GM12892 (cell line): ENCODE data around the gene SMAD7.

Experiments used
- POLR2A ChIP-seq: IDR thresholded peaks from 2 replicates; pipeline ENCODE4 v1.6.1; 2011; ENCODE audit warnings: low read depth, low read length, control low read depth
- TAF1 ChIP-seq: IDR thresholded peaks from 2 replicates; pipeline ENCODE4 v1.6.1; 2011; ENCODE audit warnings: low read depth, mild to moderate bottlenecking, control low read depth, low read length, borderline replicate concordance

DNA sequence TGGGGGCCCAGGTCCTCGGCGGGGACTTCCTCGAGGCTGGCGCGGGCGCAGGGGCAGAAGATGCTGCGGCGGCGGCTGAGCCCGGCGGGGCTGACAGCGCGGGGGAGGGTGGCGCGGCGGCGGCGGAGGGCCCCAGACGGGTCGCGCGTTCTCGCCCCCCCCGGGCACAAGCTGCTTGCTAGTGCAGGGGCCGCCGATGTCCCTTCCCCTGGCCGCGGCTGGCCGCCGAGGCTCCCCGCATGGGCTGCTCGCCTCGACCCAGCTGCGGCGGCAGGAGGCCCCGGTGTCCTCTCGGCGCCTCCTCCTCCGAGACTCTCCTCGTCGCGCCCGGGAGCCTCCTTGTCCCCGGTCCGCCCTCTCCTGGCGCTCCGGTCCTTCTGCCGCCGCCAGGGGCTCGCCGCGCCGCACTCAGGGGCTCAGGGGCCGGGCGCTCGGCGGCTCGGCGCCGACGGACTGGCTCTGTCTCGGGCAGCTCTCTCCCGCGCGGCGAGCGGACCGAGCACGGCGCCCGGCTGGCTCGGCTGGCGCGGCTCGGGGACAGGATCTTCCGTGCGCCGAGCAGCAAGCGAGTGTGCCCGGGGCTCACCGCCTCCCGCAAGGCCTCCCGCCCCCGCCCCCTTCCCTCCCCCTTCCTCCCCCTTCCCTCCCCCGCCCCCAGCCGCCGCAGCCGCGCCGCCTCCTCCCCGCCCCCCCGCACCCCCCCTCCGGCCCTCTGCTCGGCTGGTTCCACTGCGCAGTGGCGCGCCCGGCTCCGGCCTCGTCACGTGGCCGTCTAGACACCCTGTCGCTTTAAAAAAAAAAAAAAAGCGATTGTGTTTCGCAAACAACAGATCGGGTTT is 902 bp upstream of the SMAD7 start:
- TF ChIP-seq POLR2A (peak; percentile 64; the same call in 1 of the 2 replicates), TAF1 (0 out of 2 replicates have a peak, but pooled peaks have one; percentile 27)
